ENCODE results near the gene TRPM1.
"Not testable (repeated sequence)": the region's sequence is repeated elsewhere in the genome, so short reads cannot be mapped to it uniquely, and the experiment has no call there.

The TRPM1 gene

GRCh38 chr15:31116423-31117030 is 15.0 kb upstream of the TRPM1 start:
- DNase-seq, result no peak

- no peak for DNase-seq
These were observed 9.6 kb upstream of the TRPM1 start for GRCh38 chr15:31111091-31111647.

- no peak for DNase-seq
These were observed 7.3 kb upstream of the TRPM1 start for GRCh38 chr15:31108836-31109235.

GRCh38 chr15:31106495-31107300 is 5.2 kb upstream of the TRPM1 start:
- no peak for DNase-seq

GRCh38 chr15:31104003-31104402 is 2.5 kb upstream of the TRPM1 start:
- DNase-seq, result no peak

GRCh38 chr15:31102374-31103342 is 1.1 kb upstream of the TRPM1 start:
- no peak for DNase-seq

GRCh38 chr15:31102039-31102321 is 455 bp upstream of the TRPM1 start:
- no peak for DNase-seq

GRCh38 chr15:31100738-31101137 is 787 bp downstream of the TRPM1 start:
- no peak for DNase-seq

GRCh38 chr15:31098953-31099740 is 2.4 kb downstream of the TRPM1 start:
- DNase-seq, result no peak

GRCh38 chr15:31098491-31098917 is 3.0 kb downstream of the TRPM1 start:
- DNase-seq, result no peak

GRCh38 chr15:31096563-31096962 is 5.0 kb downstream of the TRPM1 start:
- no peak for DNase-seq

- DNase-seq, result no peak
These were observed 10.0 kb downstream of the TRPM1 start for GRCh38 chr15:31091481-31091880.

GRCh38 chr15:31090766-31091165 is 10.8 kb downstream of the TRPM1 start:
- DNase-seq, result no peak

GRCh38 chr15:31089368-31090047 is 12.0 kb downstream of the TRPM1 start:
- no peak for DNase-seq

- DNase-seq, result no peak
These were observed 12.7 kb downstream of the TRPM1 start for GRCh38 chr15:31088672-31089367.

GRCh38 chr15:31088041-31088440 is 13.5 kb downstream of the TRPM1 start:
- not testable (repeated sequence) for DNase-seq

- DNase-seq, result no peak
These were observed 15.2 kb downstream of the TRPM1 start for GRCh38 chr15:31086344-31086743.

- no peak for DNase-seq
These were observed 16.2 kb downstream of the TRPM1 start for GRCh38 chr15:31085359-31085758.

- no peak for DNase-seq
These were observed 17.3 kb downstream of the TRPM1 start for GRCh38 chr15:31084176-31084575.

- DNase-seq, result no peak
These were observed 18.1 kb downstream of the TRPM1 start for GRCh38 chr15:31083370-31083780.

GRCh38 chr15:31082771-31083369 is 18.7 kb downstream of the TRPM1 start:
- no peak for DNase-seq
